HCT116 (cell line): Measurements from ENCODE around the gene DR1. TPM values are rescaled to one million over a fixed set of nuclear protein-coding genes. Genes with fewer than 3 reads are reported as not detected.

Source experiments
- ATAC-seq: fragments of 200-7000 bp; cut with Tn5 transposase; 2 replicates; pipeline ENCODE4 v1.9.1; 2020; ENCODE audit warnings: mild to moderate bottlenecking, moderate library complexity
- BruUV-seq: library from RNA; stranded (reverse); fragments of 400-500 nt; replicated peaks from 2 replicates; lab custom pipeline; 2021; lab: Mats Ljungman, UMichigan
- CTCF ChIA-PET: fragments of 300-600 bp; sonication (Branson Sonifier 250); formaldehyde crosslinking; loops from one replicate; lab custom pipeline; 2021; ENCODE audit warnings: antibody characterized with exemption; lab: Charles Lee
- POLR2A ChIA-PET: fragments of 300-600, 350-600 bp; sonication (Branson Sonifier 250); formaldehyde crosslinking; loops from one replicate; lab custom pipeline; 2021; ENCODE audit warnings: antibody characterized with exemption; lab: Charles Lee
- RAD21 ChIA-PET, 2 experiments: fragments of 300-600 bp; sonication (Branson Sonifier 250); formaldehyde crosslinking; loops; one replicate each; lab custom pipeline; 2023; ENCODE audit warnings: low total read pairs in 2 of 2; ENCODE audit not compliant: uncharacterized antibody in 2 of 2, unreplicated experiment in 2 of 2, low non-redundant PET in 1 of 2; lab: Charles Lee
- DNase-seq: peaks from one replicate; pipeline ENCODE4 v3.0.0-alpha.2; 2010; ENCODE audit warnings: low read depth, low spot score
- H2AFZ ChIP-seq: fragments of 200-600 bp; shearing (Covaris generic), sonication (generic); 2 replicates; pipeline ENCODE4 v1.6.1; 2017; ENCODE audit warnings: low read depth, mixed run types, mixed read lengths, antibody characterized with exemption, low read length; ENCODE audit not compliant: poor library complexity, severe bottlenecking
- H3K27ac ChIP-seq: 2 replicates; pipeline ENCODE4 v1.5.1; 2012; ENCODE audit warnings: low read depth, low read length
- H3K27me3 ChIP-seq: fragments of 200-600 bp; sonication (generic); 2 replicates; pipeline ENCODE4 v1.6.1; 2016; ENCODE audit warnings: mixed run types, low read length, mixed read lengths; ENCODE audit not compliant: insufficient read depth
- H3K36me3 ChIP-seq, 2 experiments: fragments of 200-500 bp in 1 of 2; fragments of 200-600 bp in 1 of 2; sonication (Bioruptor generic) in 1 of 2; sonication (generic) in 1 of 2; 2 replicates each; pipeline versions ENCODE4 v1.5.1 to v1.6.1; 2014 to 2016; ENCODE audit warnings: low read length in 2 of 2, inconsistent platforms in 1 of 2, mixed read lengths in 1 of 2, mixed run types in 1 of 2; ENCODE audit not compliant: insufficient read depth in 2 of 2, control insufficient read depth in 1 of 2
- H3K4me1 ChIP-seq, 2 experiments: fragments of 200-600 bp in 1 of 2; sonication (generic) in 1 of 2; 2 replicates each; pipeline versions ENCODE4 v1.5.1 to v1.6.1; 2012 to 2017; ENCODE audit warnings: low read length in 2 of 2, inconsistent platforms in 1 of 2, mild to moderate bottlenecking in 1 of 2, mixed read lengths in 1 of 2, mixed run types in 1 of 2, moderate library complexity in 1 of 2; ENCODE audit not compliant: insufficient read depth in 2 of 2, control insufficient read depth in 1 of 2
- H3K4me2 ChIP-seq: fragments of 200-600 bp; sonication (generic); 2 replicates; pipeline ENCODE4 v1.6.1; 2017; ENCODE audit warnings: mixed run types, low read length, mixed read lengths
- H3K4me3 ChIP-seq, 2 experiments: fragments of 200-600 bp in 1 of 2; sonication (generic) in 1 of 2; replicated peaks in 1 of 2; 2 replicates each; pipeline ENCODE4 v1.5.1; 2011 to 2016; ENCODE audit warnings: low read length in 2 of 2, control low read depth in 1 of 2, low read depth in 1 of 2, mild to moderate bottlenecking in 1 of 2, mixed read lengths in 1 of 2, mixed run types in 1 of 2
- H3K79me2 ChIP-seq: fragments of 200-600 bp; sonication (generic); 2 replicates; pipeline ENCODE4 v1.6.1; 2017; ENCODE audit warnings: mild to moderate bottlenecking, mixed run types, low read length, moderate library complexity, mixed read lengths; ENCODE audit not compliant: insufficient read depth
- H3K9ac ChIP-seq: fragments of 200-600 bp; sonication (generic); 2 replicates; pipeline ENCODE4 v1.6.1; 2016; ENCODE audit warnings: low read length, mixed read lengths
- H3K9me2 ChIP-seq: fragments of 200-600 bp; sonication (generic), shearing (Covaris generic); 2 replicates; pipeline ENCODE4 v1.6.1; 2017; ENCODE audit warnings: mixed run types, mild to moderate bottlenecking, moderate library complexity; ENCODE audit not compliant: insufficient read depth
- H3K9me3 ChIP-seq, 2 experiments: fragments of 200-500 bp in 1 of 2; fragments of 200-600 bp in 1 of 2; sonication (Bioruptor generic) in 1 of 2; sonication (generic) in 1 of 2; 2 replicates each; pipeline ENCODE4 v1.6.1; 2014 to 2017; ENCODE audit warnings: low read length in 2 of 2, mixed read lengths in 2 of 2, inconsistent platforms in 1 of 2, low read depth in 1 of 2, mild to moderate bottlenecking in 1 of 2, mixed run types in 1 of 2, moderate library complexity in 1 of 2; ENCODE audit not compliant: control insufficient read depth in 1 of 2, insufficient read depth in 1 of 2
- H4K20me1 ChIP-seq: fragments of 200-600 bp; sonication (generic), shearing (Covaris generic); 2 replicates; pipeline ENCODE4 v1.6.1; 2017; ENCODE audit warnings: mixed run types, mild to moderate bottlenecking, moderate library complexity; ENCODE audit not compliant: insufficient read depth
- CBX3 ChIP-seq: IDR thresholded peaks from 2 replicates; pipeline ENCODE4 v1.6.1; 2012; ENCODE audit warnings: low read depth
- CEBPB ChIP-seq: IDR thresholded peaks from 2 replicates; pipeline ENCODE4 v1.6.1; 2012; ENCODE audit warnings: low read depth
- EGR1 ChIP-seq: IDR thresholded peaks from 2 replicates; pipeline ENCODE4 v1.6.1; 2012; ENCODE audit warnings: low read depth
- ELF1 ChIP-seq: IDR thresholded peaks from 2 replicates; pipeline ENCODE4 v1.6.1; 2012; ENCODE audit warnings: low read depth, borderline replicate concordance
- EZH2 ChIP-seq: fragments of 200-600 bp; sonication (generic); IDR thresholded peaks from 2 replicates; pipeline ENCODE4 v1.6.1; 2017; ENCODE audit warnings: antibody characterized with exemption, mixed run types
- FOSL1 ChIP-seq: IDR thresholded peaks from 2 replicates; pipeline ENCODE4 v1.6.1; 2012; ENCODE audit warnings: low read depth
- JUND ChIP-seq: IDR thresholded peaks from 2 replicates; pipeline ENCODE4 v1.6.1; 2012
- POLR2A ChIP-seq: IDR thresholded peaks from 2 replicates; pipeline ENCODE4 v1.7.0; 2011; ENCODE audit warnings: borderline replicate concordance; ENCODE audit not compliant: insufficient read depth, insufficient read length; ENCODE audit errors: extremely low read depth
- RAD21 ChIP-seq: IDR thresholded peaks from 2 replicates; pipeline ENCODE4 v1.6.1; 2012; ENCODE audit warnings: low read depth, mild to moderate bottlenecking
- SRF ChIP-seq: IDR thresholded peaks from 2 replicates; pipeline ENCODE4 v1.6.1; 2012; ENCODE audit warnings: low read depth
- TCF7L2 ChIP-seq: IDR thresholded peaks from 2 replicates; pipeline ENCODE4 v1.7.0; 2011; ENCODE audit warnings: borderline replicate concordance, inconsistent platforms; ENCODE audit not compliant: insufficient read depth, insufficient read length; ENCODE audit errors: extremely low read depth
- ZFX ChIP-seq: fragments of 450-650 bp; IDR thresholded peaks from 2 replicates; pipeline ENCODE4 v1.6.1; 2017
- ZNF274 ChIP-seq: fragments of 200-500 bp; sonication (Bioruptor generic); IDR thresholded peaks from 2 replicates; pipeline ENCODE4 v1.6.1; 2014; ENCODE audit warnings: mild to moderate bottlenecking, low read depth, low read length, inconsistent platforms
- intact Hi-C: fragments of 100-400 bp; cut with micrococcal nuclease; formaldehyde crosslinking; loops from 2 replicates; pipeline ENCODE4 v1.10.0; 2022
- total RNA-seq: library from RNA; stranded (reverse); gene quantifications from one replicate; pipeline ENCODE4 v1.2.1, GENCODE V29; 2021; ENCODE audit not compliant: unreplicated experiment
- TF ChIP-seq, protein P1 (sequence below): IDR thresholded peaks from 2 replicates; pipeline ENCODE4 v1.6.1; 2012; ENCODE audit warnings: low read depth
- TF ChIP-seq, protein P2 (sequence below), 3 experiments: fragments of 200-600 bp in 1 of 3; sonication (generic) in 1 of 3; IDR thresholded peaks in 2 of 3; conservative IDR thresholded peaks in 1 of 3; 2 replicates each; pipeline ENCODE4 v1.5.1; 2012 to 2017; ENCODE audit warnings: low read depth in 2 of 3, low read length in 2 of 3, antibody characterized with exemption in 1 of 3, borderline replicate concordance in 1 of 3, control low read depth in 1 of 3, mild to moderate bottlenecking in 1 of 3, mixed read lengths in 1 of 3, mixed run types in 1 of 3, moderate library complexity in 1 of 3; ENCODE audit not compliant: insufficient read depth in 1 of 3

DR1 gene
- total RNA-seq, 1 experiment from 2014 or later, result 73.8 TPM

DNA sequence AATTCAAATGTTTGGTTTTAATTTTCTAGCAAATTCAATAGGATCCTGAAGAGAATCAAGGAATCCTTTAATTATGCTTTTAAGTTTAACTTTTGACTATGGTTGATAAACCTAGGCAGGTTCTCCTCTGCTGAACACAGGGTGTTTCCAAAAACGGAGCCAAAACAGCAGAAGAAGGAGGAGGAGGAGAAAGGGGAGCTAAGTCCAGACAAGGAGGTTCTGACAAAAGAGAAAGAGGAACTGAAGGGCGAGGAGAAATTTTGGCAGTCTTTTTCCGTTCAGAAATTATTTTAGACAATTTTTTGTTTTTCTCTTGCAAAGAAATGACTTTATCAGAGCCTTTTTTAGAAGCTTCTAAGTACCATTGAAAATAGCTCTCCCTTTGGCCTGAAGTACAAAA lies 69.0 kb downstream of the DR1 start:
- H3K4me3 ChIP-seq, result no peak overlapping the region
- no peak for ATAC-seq
- H3K27me3 ChIP-seq, result no peaks in the 10 kb centered on the region
- CTCF ChIA-PET, result no interaction called here
- H3K9ac ChIP-seq, result no peak overlapping the region
- no peaks in the 10 kb centered on the region for H3K9me3 ChIP-seq
- no peak for DNase-seq
- no peaks in the 10 kb centered on the region for H3K4me1 ChIP-seq
- intact Hi-C loops, result no loop called here
- H3K36me3 ChIP-seq, result no peaks in the 10 kb centered on the region
- no peak overlapping the region for H2AFZ ChIP-seq
- RAD21 ChIA-PET, result no interaction called here
- POLR2A ChIA-PET, result no interaction called here
- no peaks in the 10 kb centered on the region for H3K79me2 ChIP-seq
- no TSS peak for BruUV-seq
- TF ChIP-seq, protein P1, sequence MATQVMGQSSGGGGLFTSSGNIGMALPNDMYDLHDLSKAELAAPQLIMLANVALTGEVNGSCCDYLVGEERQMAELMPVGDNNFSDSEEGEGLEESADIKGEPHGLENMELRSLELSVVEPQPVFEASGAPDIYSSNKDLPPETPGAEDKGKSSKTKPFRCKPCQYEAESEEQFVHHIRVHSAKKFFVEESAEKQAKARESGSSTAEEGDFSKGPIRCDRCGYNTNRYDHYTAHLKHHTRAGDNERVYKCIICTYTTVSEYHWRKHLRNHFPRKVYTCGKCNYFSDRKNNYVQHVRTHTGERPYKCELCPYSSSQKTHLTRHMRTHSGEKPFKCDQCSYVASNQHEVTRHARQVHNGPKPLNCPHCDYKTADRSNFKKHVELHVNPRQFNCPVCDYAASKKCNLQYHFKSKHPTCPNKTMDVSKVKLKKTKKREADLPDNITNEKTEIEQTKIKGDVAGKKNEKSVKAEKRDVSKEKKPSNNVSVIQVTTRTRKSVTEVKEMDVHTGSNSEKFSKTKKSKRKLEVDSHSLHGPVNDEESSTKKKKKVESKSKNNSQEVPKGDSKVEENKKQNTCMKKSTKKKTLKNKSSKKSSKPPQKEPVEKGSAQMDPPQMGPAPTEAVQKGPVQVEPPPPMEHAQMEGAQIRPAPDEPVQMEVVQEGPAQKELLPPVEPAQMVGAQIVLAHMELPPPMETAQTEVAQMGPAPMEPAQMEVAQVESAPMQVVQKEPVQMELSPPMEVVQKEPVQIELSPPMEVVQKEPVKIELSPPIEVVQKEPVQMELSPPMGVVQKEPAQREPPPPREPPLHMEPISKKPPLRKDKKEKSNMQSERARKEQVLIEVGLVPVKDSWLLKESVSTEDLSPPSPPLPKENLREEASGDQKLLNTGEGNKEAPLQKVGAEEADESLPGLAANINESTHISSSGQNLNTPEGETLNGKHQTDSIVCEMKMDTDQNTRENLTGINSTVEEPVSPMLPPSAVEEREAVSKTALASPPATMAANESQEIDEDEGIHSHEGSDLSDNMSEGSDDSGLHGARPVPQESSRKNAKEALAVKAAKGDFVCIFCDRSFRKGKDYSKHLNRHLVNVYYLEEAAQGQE, result no peak
- TF ChIP-seq CBX3 (no peak), POLR2A (no peak), FOSL1 (no peak), CEBPB (no peak), ZFX (no peak)
- no peaks in the 10 kb centered on the region for H4K20me1 ChIP-seq
- no peaks in the 10 kb centered on the region for H3K9me2 ChIP-seq
- no peak overlapping the region for H3K4me2 ChIP-seq
- no peak overlapping the region for H3K27ac ChIP-seq

DNA sequence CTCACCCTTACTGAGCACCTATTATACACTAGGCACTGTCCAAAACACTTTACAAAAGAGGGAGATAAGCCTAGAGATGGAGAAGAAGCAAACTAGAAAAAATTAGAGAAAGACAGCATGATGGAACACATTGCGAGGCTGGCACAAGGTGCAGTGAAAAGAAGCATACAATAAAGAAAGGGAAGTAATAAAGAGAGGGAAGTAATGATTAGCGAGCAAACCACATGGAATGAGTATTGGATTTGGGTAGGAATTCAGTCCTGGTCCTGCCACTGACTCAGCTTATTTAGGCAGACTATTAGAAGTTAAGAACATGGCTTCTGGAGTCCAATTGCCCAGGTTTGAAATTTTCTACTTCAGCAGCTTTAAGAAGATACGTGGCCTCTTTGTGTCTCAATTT lies 69.6 kb downstream of the DR1 start:
- intact Hi-C loops, result no loop called here
- H3K27ac ChIP-seq, result no peak overlapping the region
- no peak overlapping the region for H3K9ac ChIP-seq
- H4K20me1 ChIP-seq, result no peaks in the 10 kb centered on the region
- H3K4me1 ChIP-seq, result no peaks in the 10 kb centered on the region
- H3K4me2 ChIP-seq, result no peak overlapping the region
- H3K4me3 ChIP-seq, result no peak overlapping the region
- H2AFZ ChIP-seq, result no peak overlapping the region
- DNase-seq, result no peak
- H3K79me2 ChIP-seq, result no peaks in the 10 kb centered on the region
- BruUV-seq, result no TSS peak
- H3K36me3 ChIP-seq, result no peaks in the 10 kb centered on the region
- H3K9me3 ChIP-seq, result no peaks in the 10 kb centered on the region
- H3K27me3 ChIP-seq, result no peaks in the 10 kb centered on the region
- CTCF ChIA-PET, result no interaction called here
- TF ChIP-seq EGR1 (no peak), FOSL1 (no peak), ZNF274 (no peak), CBX3 (no peak), JUND (no peak), EZH2 (no peak), SRF (no peak), TCF7L2 (no peak), ELF1 (no peak), RAD21 (no peak)
- TF ChIP-seq, protein P2, sequence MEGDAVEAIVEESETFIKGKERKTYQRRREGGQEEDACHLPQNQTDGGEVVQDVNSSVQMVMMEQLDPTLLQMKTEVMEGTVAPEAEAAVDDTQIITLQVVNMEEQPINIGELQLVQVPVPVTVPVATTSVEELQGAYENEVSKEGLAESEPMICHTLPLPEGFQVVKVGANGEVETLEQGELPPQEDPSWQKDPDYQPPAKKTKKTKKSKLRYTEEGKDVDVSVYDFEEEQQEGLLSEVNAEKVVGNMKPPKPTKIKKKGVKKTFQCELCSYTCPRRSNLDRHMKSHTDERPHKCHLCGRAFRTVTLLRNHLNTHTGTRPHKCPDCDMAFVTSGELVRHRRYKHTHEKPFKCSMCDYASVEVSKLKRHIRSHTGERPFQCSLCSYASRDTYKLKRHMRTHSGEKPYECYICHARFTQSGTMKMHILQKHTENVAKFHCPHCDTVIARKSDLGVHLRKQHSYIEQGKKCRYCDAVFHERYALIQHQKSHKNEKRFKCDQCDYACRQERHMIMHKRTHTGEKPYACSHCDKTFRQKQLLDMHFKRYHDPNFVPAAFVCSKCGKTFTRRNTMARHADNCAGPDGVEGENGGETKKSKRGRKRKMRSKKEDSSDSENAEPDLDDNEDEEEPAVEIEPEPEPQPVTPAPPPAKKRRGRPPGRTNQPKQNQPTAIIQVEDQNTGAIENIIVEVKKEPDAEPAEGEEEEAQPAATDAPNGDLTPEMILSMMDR (IDR thresholded peaks at IDR 0.05 in 2 of 3, conservative IDR thresholded peaks at IDR 0.05 in 1 of 3; ENCODE audit: borderline replicate concordance in 1 of 3, insufficient read depth in 1 of 3, low read depth in 2 of 3, low read length in 2 of 3), result no peak
- no peak for ATAC-seq
- H3K9me2 ChIP-seq, result no peaks in the 10 kb centered on the region
- RAD21 ChIA-PET, result no interaction called here
- POLR2A ChIA-PET, result no interaction called here
